ENCODE measurements around the gene TENT5C.

Gene TENT5C

GRCh38 chr1:117602862-117603261 lies 3.0 kb upstream of the TENT5C start:
- no peak overlapping the region for H3K4me3 ChIP-seq (ENCODE audit: low read depth, low read length)
- TF ChIP-seq CTCF (IDR thresholded peaks at IDR 0.05; ENCODE audit: low read depth, low read length): no peak
- no peaks in the 10 kb centered on the region for H3K36me3 ChIP-seq
- H3K27ac ChIP-seq: no peak overlapping the region
- peaks cover 7% of the 10 kb centered on the region for H3K27me3 ChIP-seq (ENCODE audit: insufficient read depth, low read depth, severe bottlenecking)
- DNase-seq: no peak
- no peaks in the 10 kb centered on the region for H3K9me3 ChIP-seq (ENCODE audit: severe bottlenecking)

- Histone ChIP-seq H3K36me3 (no peaks in the 10 kb centered on the region), H3K4me3 (ENCODE audit: low read depth, low read length) (peak overlapping the region; percentile 83), H3K9me3 (ENCODE audit: severe bottlenecking) (no peaks in the 10 kb centered on the region), H3K27me3 (ENCODE audit: insufficient read depth, low read depth, severe bottlenecking) (peaks cover 7% of the 10 kb centered on the region), H3K27ac (0 out of 2 replicates have a peak overlapping the region, but pooled peaks have one; percentile 15)
- DNase-seq: no peak
- TF ChIP-seq CTCF (IDR thresholded peaks at IDR 0.05; ENCODE audit: low read depth, low read length): no peak
Measured at GRCh38 chr1:117605164-117605773, 579 bp upstream of the TENT5C start.

- H3K36me3 ChIP-seq: no peaks in the 10 kb centered on the region
- DNase-seq: no peak
- TF ChIP-seq CTCF (IDR thresholded peaks at IDR 0.05; ENCODE audit: low read depth, low read length): no peak
- peaks cover 7% of the 10 kb centered on the region for H3K27me3 ChIP-seq (ENCODE audit: insufficient read depth, low read depth, severe bottlenecking)
- no peaks in the 10 kb centered on the region for H3K9me3 ChIP-seq (ENCODE audit: severe bottlenecking)
- H3K4me3 ChIP-seq (ENCODE audit: low read depth, low read length): peak overlapping the region; percentile 83
- H3K27ac ChIP-seq: no peak overlapping the region
Measured at GRCh38 chr1:117606649-117607430, 992 bp downstream of the TENT5C start.

- TF ChIP-seq CTCF (IDR thresholded peaks at IDR 0.05; ENCODE audit: low read depth, low read length): no peak
- H3K27me3 ChIP-seq (ENCODE audit: insufficient read depth, low read depth, severe bottlenecking): peaks cover 7% of the 10 kb centered on the region
- DNase-seq: no peak
- H3K9me3 ChIP-seq (ENCODE audit: severe bottlenecking): no peaks in the 10 kb centered on the region
- no peaks in the 10 kb centered on the region for H3K36me3 ChIP-seq
- no peak overlapping the region for H3K27ac ChIP-seq
- H3K4me3 ChIP-seq (ENCODE audit: low read depth, low read length): no peak overlapping the region
Measured at GRCh38 chr1:117607471-117607870, 1.6 kb downstream of the TENT5C start.

GRCh38 chr1:117608115-117608615 lies 2.3 kb downstream of the TENT5C start:
- Histone ChIP-seq H3K36me3 (no peaks in the 10 kb centered on the region), H3K4me3 (ENCODE audit: low read depth, low read length) (no peak overlapping the region), H3K27ac (no peak overlapping the region), H3K27me3 (ENCODE audit: insufficient read depth, low read depth, severe bottlenecking) (peaks cover 7% of the 10 kb centered on the region), H3K9me3 (ENCODE audit: severe bottlenecking) (no peaks in the 10 kb centered on the region)
- no peak for TF ChIP-seq CTCF (IDR thresholded peaks at IDR 0.05; ENCODE audit: low read depth, low read length)
- DNase-seq: no peak

Data from WERI-Rb-1 (cell line).